Lower leg skin (tissue), 4 donors: ENCODE results near the gene POLK. TPM values are rescaled to one million over a fixed set of nuclear protein-coding genes. Genes with fewer than 3 reads are reported as not detected.

Experiments used
- DNase-seq, 2 donors: peaks; one replicate each; pipeline ENCODE4 v3.0.0-alpha.2; 2019; ENCODE audit warnings: low spot score in 2 of 2
- H3K4me3 ChIP-seq: fragments of 200-600 bp; sonication (generic); 2 replicates; pipeline ENCODE4 v1.5.1; 2017; ENCODE audit warnings: mild to moderate bottlenecking, low read depth; ENCODE audit not compliant: poor library complexity, severe bottlenecking
- POLR2A ChIP-seq, 2 donors: fragments of 450-650 bp; IDR thresholded peaks; one replicate each; pipeline ENCODE4 v1.6.1; 2016 to 2017; ENCODE audit warnings: antibody characterized with exemption in 2 of 2, mild to moderate bottlenecking in 1 of 2, moderate library complexity in 1 of 2
- WGBS, 2 donors: methylation state at CpG; one replicate each; pipeline ENCODE4 v1.1.5; 2018; 5-methylcytosine and 5-hydroxymethylcytosine counted together
- intact Hi-C: fragments of 100-400 bp; cut with DNase I; formaldehyde crosslinking; loops from one replicate; pipeline ENCODE4 v1.15.0; 2023; ENCODE audit warnings: low total_unique reads
- total RNA-seq, 4 donors: library from RNA; depleted of rRNA; stranded (reverse); fragments of >200 nt; gene quantifications; one replicate each; pipeline ENCODE4 v1.1.0, GENCODE V29; 2016
- TF ChIP-seq, protein P1 (sequence below), 3 donors: fragments of 450-650 bp; IDR thresholded peaks; one replicate each; pipeline ENCODE4 v1.5.1; 2016; ENCODE audit warnings: antibody characterized with exemption in 3 of 3, mild to moderate bottlenecking in 3 of 3, moderate library complexity in 2 of 3

The POLK gene
- total RNA-seq, 4 donors from 2014 or later, result 18.0 to 24.9 (median 19.7) TPM

DNA sequence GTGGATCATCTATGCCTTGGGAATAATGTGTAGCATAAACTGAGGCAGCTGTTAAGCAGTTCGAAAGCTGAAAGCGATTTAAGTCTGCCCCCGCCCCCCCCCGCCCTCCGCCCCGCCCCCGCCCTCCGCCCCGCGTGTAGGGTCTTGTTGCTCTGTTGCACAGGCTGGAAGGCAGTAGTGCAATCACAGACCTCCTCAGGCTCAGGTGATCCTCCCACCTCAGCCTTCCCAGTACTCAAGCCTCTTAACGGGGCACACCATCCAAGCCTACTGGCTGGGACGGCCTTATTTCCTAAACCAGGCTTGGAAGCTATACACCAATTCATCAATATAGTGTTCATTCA, 100.5 kb downstream of the POLK start:
- 14 to 16% methylated on average over 12 of the region's 12 CpGs for WGBS, 2 donors
- no peak for DNase-seq
- H3K4me3 ChIP-seq, result no peak overlapping the region
- no peak for TF ChIP-seq POLR2A (IDR thresholded peaks at IDR 0.05)
- TF ChIP-seq, protein P1, sequence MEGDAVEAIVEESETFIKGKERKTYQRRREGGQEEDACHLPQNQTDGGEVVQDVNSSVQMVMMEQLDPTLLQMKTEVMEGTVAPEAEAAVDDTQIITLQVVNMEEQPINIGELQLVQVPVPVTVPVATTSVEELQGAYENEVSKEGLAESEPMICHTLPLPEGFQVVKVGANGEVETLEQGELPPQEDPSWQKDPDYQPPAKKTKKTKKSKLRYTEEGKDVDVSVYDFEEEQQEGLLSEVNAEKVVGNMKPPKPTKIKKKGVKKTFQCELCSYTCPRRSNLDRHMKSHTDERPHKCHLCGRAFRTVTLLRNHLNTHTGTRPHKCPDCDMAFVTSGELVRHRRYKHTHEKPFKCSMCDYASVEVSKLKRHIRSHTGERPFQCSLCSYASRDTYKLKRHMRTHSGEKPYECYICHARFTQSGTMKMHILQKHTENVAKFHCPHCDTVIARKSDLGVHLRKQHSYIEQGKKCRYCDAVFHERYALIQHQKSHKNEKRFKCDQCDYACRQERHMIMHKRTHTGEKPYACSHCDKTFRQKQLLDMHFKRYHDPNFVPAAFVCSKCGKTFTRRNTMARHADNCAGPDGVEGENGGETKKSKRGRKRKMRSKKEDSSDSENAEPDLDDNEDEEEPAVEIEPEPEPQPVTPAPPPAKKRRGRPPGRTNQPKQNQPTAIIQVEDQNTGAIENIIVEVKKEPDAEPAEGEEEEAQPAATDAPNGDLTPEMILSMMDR (IDR thresholded peaks at IDR 0.05), result no peak
- intact Hi-C loops, result no loop called here

- whole genome bisulfite sequencing, 2 donors, result 76 to 84% methylated on average over 3 of the region's 3 CpGs
- intact Hi-C loops, result no loop called here
- DNase-seq, result no peak
- no peak for TF ChIP-seq POLR2A (IDR thresholded peaks at IDR 0.05)
- TF ChIP-seq, protein P1 (IDR thresholded peaks at IDR 0.05), result no peak
- H3K4me3 ChIP-seq, result no peak overlapping the region
These were observed 101.2 kb downstream of the POLK start for GRCh38 chr5:75612901-75613300.

- intact Hi-C loops, result no loop called here
- no peak for DNase-seq
- TF ChIP-seq POLR2A (IDR thresholded peaks at IDR 0.05), result no peak
- TF ChIP-seq, protein P1 (IDR thresholded peaks at IDR 0.05), result no peak
- 43 to 71% methylated on average over 1 of the region's 1 CpG for WGBS, 2 donors
- no peak overlapping the region for H3K4me3 ChIP-seq
These were observed 102.5 kb downstream of the POLK start for GRCh38 chr5:75614176-75614575.

DNA sequence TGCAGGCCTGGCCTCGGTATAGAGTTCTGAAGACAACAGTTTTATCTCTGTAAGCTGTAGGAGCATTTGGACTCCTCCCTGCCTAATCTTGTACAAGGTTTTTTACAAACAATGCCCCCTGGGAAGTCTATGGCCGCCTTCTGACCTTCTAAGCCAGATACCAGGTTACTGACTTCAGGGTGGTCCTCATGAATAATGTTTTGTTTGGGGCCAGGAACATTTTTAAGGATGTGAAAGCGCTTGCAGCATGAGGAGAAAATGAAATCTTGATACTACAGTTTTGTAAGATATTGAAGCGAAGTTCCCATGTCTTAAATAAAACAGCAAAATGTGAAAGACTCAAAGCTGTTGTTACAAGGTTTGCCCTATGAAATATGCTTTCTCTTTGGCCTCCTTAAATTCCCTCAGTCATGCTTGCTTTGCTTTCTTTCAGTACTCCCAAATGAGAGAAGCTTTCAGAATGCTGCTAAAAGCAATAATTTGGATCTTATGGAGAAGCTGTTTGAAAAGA, 104.7 kb downstream of the POLK start:
- TF ChIP-seq, protein P1 (IDR thresholded peaks at IDR 0.05), result no peak
- DNase-seq, result no peak
- 63 to 82% methylated on average over 4 of the region's 4 CpGs for WGBS, 2 donors
- no peak overlapping the region for H3K4me3 ChIP-seq
- intact Hi-C loops, result no loop called here

GRCh38 chr5:75616971-75617621, 105.4 kb downstream of the POLK start:
- intact Hi-C loops, result no loop called here
- DNase-seq, result no peak
- 35 to 45% methylated on average over 7 of the region's 7 CpGs for WGBS, 2 donors
- TF ChIP-seq, protein P1 (IDR thresholded peaks at IDR 0.05), result no peak
- TF ChIP-seq POLR2A (IDR thresholded peaks at IDR 0.05), result no peak
- H3K4me3 ChIP-seq, result no peak overlapping the region
